Natural killer cell (primary cell): ENCODE results near the gene CLEC4F. TPM values are rescaled to one million over a fixed set of nuclear protein-coding genes. Genes with fewer than 3 reads are reported as not detected.

Source experiments
- ATAC-seq, 3 donors: fragments of 150-1000 bp in 2 of 3; fragments of 200-7000 bp in 1 of 3; cut with Tn5 transposase; 1 replicate in 1 of 3; 2 replicates in 2 of 3; pipeline ENCODE4 v1.10.0; 2021; ENCODE audit warnings: mild to moderate bottlenecking in 2 of 3, moderate library complexity in 2 of 3
- DNase-seq, 2 donors: peaks; one replicate each; pipeline versions ENCODE4 v3.0.0 to v3.0.0-alpha.2; 2013 to 2021; ENCODE audit warnings: mixed read lengths in 1 of 2
- H3K27ac ChIP-seq: one replicate; pipeline ENCODE4 v1.5.1; 2013; ENCODE audit warnings: mild to moderate bottlenecking, low read length
- H3K27me3 ChIP-seq: one replicate; pipeline ENCODE4 v1.6.1; 2013; ENCODE audit warnings: low read length; ENCODE audit not compliant: control insufficient read depth, insufficient read depth
- H3K36me3 ChIP-seq: one replicate; pipeline ENCODE4 v1.6.1; 2013; ENCODE audit warnings: low read length; ENCODE audit not compliant: control insufficient read depth, insufficient read depth
- H3K4me1 ChIP-seq: one replicate; pipeline ENCODE4 v1.6.1; 2013; ENCODE audit warnings: low read length; ENCODE audit not compliant: control insufficient read depth, insufficient read depth
- H3K4me3 ChIP-seq: one replicate; pipeline ENCODE4 v1.5.1; 2013; ENCODE audit warnings: low read length
- H3K9me3 ChIP-seq: one replicate; pipeline ENCODE4 v1.6.1; 2013; ENCODE audit warnings: low read length; ENCODE audit not compliant: control insufficient read depth, insufficient read depth
- H3K27ac Mint-ChIP-seq, 2 donors: one replicate each; pipeline ENCODE4 v1.8.0; 2022; ENCODE audit warnings: mild to moderate bottlenecking in 2 of 2, mixed read lengths in 2 of 2, moderate library complexity in 1 of 2
- H3K27me3 Mint-ChIP-seq, 2 donors: one replicate each; pipeline ENCODE4 v1.8.0; 2022; ENCODE audit warnings: low read depth in 2 of 2, mixed read lengths in 2 of 2
- H3K36me3 Mint-ChIP-seq: one replicate; pipeline ENCODE4 v1.8.0; 2022; ENCODE audit warnings: mixed read lengths
- H3K4me1 Mint-ChIP-seq, 2 donors: one replicate each; pipeline ENCODE4 v1.8.0; 2022; ENCODE audit warnings: mixed read lengths in 2 of 2
- H3K4me3 Mint-ChIP-seq: one replicate; pipeline ENCODE4 v1.8.0; 2022; ENCODE audit warnings: mild to moderate bottlenecking, moderate library complexity, mixed read lengths
- H3K9me3 Mint-ChIP-seq, 2 donors: one replicate each; pipeline ENCODE4 v1.8.0; 2022; ENCODE audit warnings: mixed read lengths in 2 of 2
- WGBS: methylation state at CpG from one replicate; pipeline ENCODE4 v1.1.7; 2013; ENCODE audit warnings: missing lambda C conversion rate; ENCODE audit not compliant: insufficient coverage; 5-methylcytosine and 5-hydroxymethylcytosine counted together
- intact Hi-C: fragments of 100-400 bp; cut with micrococcal nuclease; formaldehyde crosslinking; loops from one replicate; pipeline ENCODE4 v1.14.2; 2022
- total RNA-seq, 4 donors: library from RNA; stranded (reverse); fragments of 120-200 nt in 1 of 4; gene quantifications; one replicate each; pipeline versions ENCODE4 v1.2.3 to v1.2.4, GENCODE V29; 2013 to 2022
- TF ChIP-seq, protein P1 (sequence below): fragments of 200-600 bp; IDR thresholded peaks from one replicate; pipeline ENCODE4 v1.8.0; 2022; ENCODE audit warnings: antibody characterized with exemption

Gene CLEC4F
- total RNA-seq, 3 donors from 2014 or later (not counting 1 experiment from before 2014, with no cell fraction given) = 0.33 to 1.4 (median 0.39) TPM

- Mint-ChIP-seq H3K27ac (no peak overlapping the region), H3K4me3 (no peak overlapping the region), H3K27me3 (peaks cover 0 to 3% of the 10 kb centered on the region in 2 donors), H3K4me1 (peaks cover 4 to 22% of the 10 kb centered on the region in 2 donors), H3K36me3 (no peaks in the 10 kb centered on the region), H3K9me3 (no peaks in the 10 kb centered on the region)
- TF ChIP-seq, protein P1, sequence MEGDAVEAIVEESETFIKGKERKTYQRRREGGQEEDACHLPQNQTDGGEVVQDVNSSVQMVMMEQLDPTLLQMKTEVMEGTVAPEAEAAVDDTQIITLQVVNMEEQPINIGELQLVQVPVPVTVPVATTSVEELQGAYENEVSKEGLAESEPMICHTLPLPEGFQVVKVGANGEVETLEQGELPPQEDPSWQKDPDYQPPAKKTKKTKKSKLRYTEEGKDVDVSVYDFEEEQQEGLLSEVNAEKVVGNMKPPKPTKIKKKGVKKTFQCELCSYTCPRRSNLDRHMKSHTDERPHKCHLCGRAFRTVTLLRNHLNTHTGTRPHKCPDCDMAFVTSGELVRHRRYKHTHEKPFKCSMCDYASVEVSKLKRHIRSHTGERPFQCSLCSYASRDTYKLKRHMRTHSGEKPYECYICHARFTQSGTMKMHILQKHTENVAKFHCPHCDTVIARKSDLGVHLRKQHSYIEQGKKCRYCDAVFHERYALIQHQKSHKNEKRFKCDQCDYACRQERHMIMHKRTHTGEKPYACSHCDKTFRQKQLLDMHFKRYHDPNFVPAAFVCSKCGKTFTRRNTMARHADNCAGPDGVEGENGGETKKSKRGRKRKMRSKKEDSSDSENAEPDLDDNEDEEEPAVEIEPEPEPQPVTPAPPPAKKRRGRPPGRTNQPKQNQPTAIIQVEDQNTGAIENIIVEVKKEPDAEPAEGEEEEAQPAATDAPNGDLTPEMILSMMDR = no peak
- Histone ChIP-seq H3K27me3 (no peaks in the 10 kb centered on the region), H3K27ac (no peak overlapping the region), H3K4me1 (no peaks in the 10 kb centered on the region), H3K36me3 (no peaks in the 10 kb centered on the region), H3K9me3 (no peaks in the 10 kb centered on the region), H3K4me3 (no peak overlapping the region)
- DNase-seq (no peak), ATAC-seq (no peak)
- intact Hi-C loops = no loop called here
- 69% methylated on average over 6 of the region's 6 CpGs for WGBS
Measured at GRCh38 chr2:70828914-70829824, 8.8 kb upstream of the CLEC4F start.

- no peaks in the 10 kb centered on the region for H3K27me3 ChIP-seq
- no peak overlapping the region for H3K4me3 ChIP-seq
- Mint-ChIP-seq H3K27me3 (peaks cover 0 to 3% of the 10 kb centered on the region in 2 donors), H3K4me1 (peaks cover 7 to 26% of the 10 kb centered on the region in 2 donors), H3K36me3 (no peaks in the 10 kb centered on the region), H3K27ac (no peak overlapping the region), H3K9me3 (no peaks in the 10 kb centered on the region), H3K4me3 (no peak overlapping the region)
- TF ChIP-seq, protein P1 = no peak
- no peaks in the 10 kb centered on the region for H3K36me3 ChIP-seq
- DNase-seq (no peak), ATAC-seq (no peak)
- 78% methylated on average over 5 of the region's 5 CpGs for WGBS
- peaks cover 5% of the 10 kb centered on the region for H3K4me1 ChIP-seq
- intact Hi-C loops = no loop called here
- no peak overlapping the region for H3K27ac ChIP-seq
- no peaks in the 10 kb centered on the region for H3K9me3 ChIP-seq
Measured at GRCh38 chr2:70828115-70828514, 7.7 kb upstream of the CLEC4F start.

GRCh38 chr2:70827388-70827787, 7.0 kb upstream of the CLEC4F start:
- Mint-ChIP-seq H3K36me3 (no peaks in the 10 kb centered on the region), H3K27ac (no peak overlapping the region), H3K4me3 (no peak overlapping the region), H3K4me1 (peaks cover 14 to 33% of the 10 kb centered on the region in 2 donors), H3K27me3 (peaks cover 0 to 3% of the 10 kb centered on the region in 2 donors), H3K9me3 (no peaks in the 10 kb centered on the region)
- no peak for ATAC-seq
- TF ChIP-seq, protein P1 = no peak
- no peaks in the 10 kb centered on the region for H3K9me3 ChIP-seq
- no peak overlapping the region for H3K4me3 ChIP-seq
- H3K4me1 ChIP-seq = peaks cover 13% of the 10 kb centered on the region
- intact Hi-C loops = no loop called here
- 94% methylated on average over 1 of the region's 5 CpGs for WGBS
- DNase-seq = no peak
- H3K27me3 ChIP-seq = no peaks in the 10 kb centered on the region
- H3K27ac ChIP-seq = no peak overlapping the region
- no peaks in the 10 kb centered on the region for H3K36me3 ChIP-seq
